Endothelial cell (in vitro differentiated cells): ENCODE data around the gene MATCAP1. TPM values are rescaled to one million over a fixed set of nuclear protein-coding genes. Genes with fewer than 3 reads are reported as not detected.
A peak's percentile ranks its signal among the peaks of the same experiment; 100 is the strongest.

ENCODE experiments used
- DNase-seq: peaks from one replicate; pipeline ENCODE4 v3.0.0; 2021; ENCODE audit warnings: low spot score
- H3K27ac Mint-ChIP-seq: one replicate; pipeline ENCODE4 v1.8.0; 2021; ENCODE audit warnings: mixed read lengths, inconsistent platforms; ENCODE audit not compliant: unreplicated experiment
- H3K27me3 Mint-ChIP-seq: one replicate; pipeline ENCODE4 v1.8.0; 2021; ENCODE audit warnings: mild to moderate bottlenecking, moderate library complexity, mixed read lengths, inconsistent platforms; ENCODE audit not compliant: unreplicated experiment
- H3K36me3 Mint-ChIP-seq: one replicate; pipeline ENCODE4 v1.8.0; 2021; ENCODE audit warnings: mild to moderate bottlenecking, low read depth, mixed read lengths, inconsistent platforms; ENCODE audit not compliant: unreplicated experiment
- H3K4me1 Mint-ChIP-seq: one replicate; pipeline ENCODE4 v1.8.0; 2021; ENCODE audit warnings: mild to moderate bottlenecking, mixed read lengths, inconsistent platforms; ENCODE audit not compliant: unreplicated experiment
- H3K4me3 Mint-ChIP-seq: one replicate; pipeline ENCODE4 v1.8.0; 2021; ENCODE audit warnings: mild to moderate bottlenecking, mixed read lengths, inconsistent platforms; ENCODE audit not compliant: unreplicated experiment
- H3K9me3 Mint-ChIP-seq: one replicate; pipeline ENCODE4 v1.8.0; 2021; ENCODE audit warnings: mixed read lengths, inconsistent platforms; ENCODE audit not compliant: unreplicated experiment
- CTCF ChIP-seq: fragments of 200-600 bp; sonication (generic); IDR thresholded peaks from one replicate; pipeline ENCODE4 v1.5.0; 2021; ENCODE audit warnings: antibody characterized with exemption; ENCODE audit not compliant: unreplicated experiment
- long read RNA-seq: library from polyadenylated mRNA; unstranded; transcript quantifications from one replicate; pipeline ENCODE4 v2.0.0, GENCODE V29; 2020; ENCODE audit not compliant: unreplicated experiment
- total RNA-seq: library from RNA; stranded (reverse); fragmentation: NEBNext Ultra II Directional; extraction: Animal tissue kit (Norgen Biotek cat#: 25700); gene quantifications from one replicate; pipeline ENCODE4 v1.2.1, GENCODE V29; 2021; ENCODE audit not compliant: unreplicated experiment

Gene MATCAP1
- total RNA-seq, result 88.8 TPM
- long read RNA-seq, partial matches to known transcripts, result 1 of 5 reads
- long read RNA-seq, other reads (novel, unspliced or antisense), result 3 of 5 reads

GRCh38 chr16:67183627-67184452 is at the start of gene MATCAP1:
MATCAP1 (minus strand) TSS chr16:67183963; CDS start chr16:67180610, 3,353 bp downstream.
- no peak within 1 kb of the TSS for H3K4me3 Mint-ChIP-seq
- peaks cover 10% of the 10 kb centered on the region for H3K27me3 Mint-ChIP-seq
- no peak within 1 kb of the TSS for H3K27ac Mint-ChIP-seq
- no peak for TF ChIP-seq CTCF
- peaks cover 9% of the 10 kb centered on the region for H3K36me3 Mint-ChIP-seq
- H3K9me3 Mint-ChIP-seq, result no peaks in the 10 kb centered on the region
- peaks cover 21% of the 10 kb centered on the region for H3K4me1 Mint-ChIP-seq
- peak; percentile 92 for DNase-seq

GRCh38 chr16:67230809-67231660 is 47.3 kb upstream of the MATCAP1 start:
- DNase-seq, result no peak
- Mint-ChIP-seq H3K4me1 (peaks cover 17% of the 10 kb centered on the region), H3K27me3 (peaks cover 18% of the 10 kb centered on the region), H3K9me3 (no peaks in the 10 kb centered on the region), H3K36me3 (peaks cover 29% of the 10 kb centered on the region), H3K27ac (peak overlapping the region; percentile 30), H3K4me3 (no peak overlapping the region)
- no peak for TF ChIP-seq CTCF

GRCh38 chr16:67229906-67230808 is 46.4 kb upstream of the MATCAP1 start:
- Mint-ChIP-seq H3K9me3 (no peaks in the 10 kb centered on the region), H3K27me3 (peaks cover 25% of the 10 kb centered on the region), H3K4me1 (peaks cover 24% of the 10 kb centered on the region), H3K36me3 (peaks cover 30% of the 10 kb centered on the region), H3K27ac (no peak overlapping the region), H3K4me3 (no peak overlapping the region)
- TF ChIP-seq CTCF, result no peak
- no peak for DNase-seq

- DNase-seq, result no peak
- Mint-ChIP-seq H3K4me1 (peaks cover 37% of the 10 kb centered on the region), H3K9me3 (no peaks in the 10 kb centered on the region), H3K4me3 (peak overlapping the region; percentile 59), H3K27me3 (peaks cover 24% of the 10 kb centered on the region), H3K36me3 (peaks cover 21% of the 10 kb centered on the region), H3K27ac (no peak overlapping the region)
- TF ChIP-seq CTCF, result no peak
Measured at GRCh38 chr16:67228905-67229304, 45.1 kb upstream of the MATCAP1 start.
